Measurements from ENCODE around the gene ACSS1. TPM values are rescaled to one million over a fixed set of nuclear protein-coding genes. Genes with fewer than 3 reads are reported as not detected.
"Not testable (repeated sequence)": the region's sequence is repeated elsewhere in the genome, so short reads cannot be mapped to it uniquely, and the experiment has no call there.

ACSS1 gene
- total RNA-seq, 2 donors from 2014 or later: 25.6 to 26.4 TPM

- DNase-seq (ENCODE audit: low spot score): no peak
- H3K27me3 ChIP-seq: no peaks in the 10 kb centered on the region
- H3K27ac ChIP-seq: peak overlapping the region in 1 of 2 donors; percentile 7
- TF ChIP-seq CTCF (IDR thresholded peaks at IDR 0.05): no peak
- H3K36me3 ChIP-seq: peaks cover 17% of the 10 kb centered on the region
- H3K4me1 ChIP-seq: peaks cover 0 to 39% of the 10 kb centered on the region in 2 donors
- no peak overlapping the region for H3K4me3 ChIP-seq
- H3K9me3 ChIP-seq: no peaks in the 10 kb centered on the region
Observed at GRCh38 chr20:25003002-25003401, 54.9 kb downstream of the ACSS1 start.

- Histone ChIP-seq H3K4me1 (peaks cover 0 to 39% of the 10 kb centered on the region in 2 donors), H3K27ac (peak overlapping the region in 1 of 2 donors; percentile 95)
- H3K4me3 ChIP-seq; DNase-seq (ENCODE audit: low spot score); H3K36me3 ChIP-seq; H3K9me3 ChIP-seq; H3K27me3 ChIP-seq: not testable (repeated sequence)
Observed at GRCh38 chr20:25001323-25001722, 56.6 kb downstream of the ACSS1 start.

GRCh38 chr20:25000268-25000801 lies 57.6 kb downstream of the ACSS1 start:
- DNase-seq (ENCODE audit: low spot score): peak; percentile 78
- Histone ChIP-seq H3K4me1 (peaks cover 0 to 38% of the 10 kb centered on the region in 2 donors), H3K4me3 (no peak overlapping the region), H3K27me3 (no peaks in the 10 kb centered on the region), H3K27ac (peak overlapping the region; percentile 75 to 95), H3K36me3 (no peaks in the 10 kb centered on the region), H3K9me3 (no peaks in the 10 kb centered on the region)
- TF ChIP-seq CTCF (IDR thresholded peaks at IDR 0.05): peak in 1 of 2 donors; percentile 33

- Histone ChIP-seq H3K9me3 (no peaks in the 10 kb centered on the region), H3K4me1 (peaks cover 0 to 40% of the 10 kb centered on the region in 2 donors), H3K27ac (peak overlapping the region; percentile 75 to 95), H3K36me3 (no peaks in the 10 kb centered on the region), H3K27me3 (no peaks in the 10 kb centered on the region), H3K4me3 (no peak overlapping the region)
- no peak for TF ChIP-seq CTCF (IDR thresholded peaks at IDR 0.05)
- DNase-seq (ENCODE audit: low spot score): peak; percentile 49
Observed at GRCh38 chr20:24999568-24999967, 58.4 kb downstream of the ACSS1 start.

- Histone ChIP-seq H3K9me3 (no peaks in the 10 kb centered on the region), H3K27me3 (no peaks in the 10 kb centered on the region), H3K36me3 (no peaks in the 10 kb centered on the region), H3K27ac (peak overlapping the region; percentile 75 to 95), H3K4me3 (no peak overlapping the region), H3K4me1 (peaks cover 0 to 44% of the 10 kb centered on the region in 2 donors)
- TF ChIP-seq CTCF (IDR thresholded peaks at IDR 0.05): no peak
- DNase-seq (ENCODE audit: low spot score): peak; percentile 58
Observed at GRCh38 chr20:24998631-24999445, 59.1 kb downstream of the ACSS1 start.

- Histone ChIP-seq H3K9me3 (no peaks in the 10 kb centered on the region), H3K27me3 (no peaks in the 10 kb centered on the region), H3K27ac (peak overlapping the region; percentile 75 to 95), H3K4me1 (peaks cover 0 to 51% of the 10 kb centered on the region in 2 donors), H3K36me3 (no peaks in the 10 kb centered on the region), H3K4me3 (no peak overlapping the region)
- no peak for TF ChIP-seq CTCF (IDR thresholded peaks at IDR 0.05)
- peak; percentile 50 for DNase-seq (ENCODE audit: low spot score)
Observed at GRCh38 chr20:24998121-24998520, 59.8 kb downstream of the ACSS1 start.

All from right atrium auricular region (tissue), 2 donors.